NOMO-1 (cell line): ENCODE data around the gene LSM14B.

Source experiments
- DNase-seq, 2 experiments: peaks; one replicate each; lab custom pipeline; 2025; ENCODE audit not compliant: unreplicated experiment in 2 of 2; lab: John Stamatoyannopoulos, UW

LSM14B gene

GRCh38 chr20:62131560-62132320, 9.5 kb downstream of the LSM14B start:
- no peak for DNase-seq

GRCh38 chr20:62132421-62132820, 10.1 kb downstream of the LSM14B start:
- no peak for DNase-seq

- DNase-seq: no peak
These were observed 11.0 kb downstream of the LSM14B start for GRCh38 chr20:62133051-62133845.

GRCh38 chr20:62133864-62134263, 11.6 kb downstream of the LSM14B start:
- no peak for DNase-seq

GRCh38 chr20:62134735-62135231, 12.5 kb downstream of the LSM14B start:
- no peak for DNase-seq

GRCh38 chr20:62135573-62136266, 13.4 kb downstream of the LSM14B start:
- no peak for DNase-seq

GRCh38 chr20:62136283-62137091, 14.2 kb downstream of the LSM14B start:
- peak; percentile 56 to 66 for DNase-seq

GRCh38 chr20:62137092-62137384, 14.8 kb downstream of the LSM14B start:
- no peak for DNase-seq

- DNase-seq: no peak
These were observed 15.4 kb downstream of the LSM14B start for GRCh38 chr20:62137478-62138203.

GRCh38 chr20:62138204-62138543, 15.9 kb downstream of the LSM14B start:
- DNase-seq: no peak

GRCh38 chr20:62138912-62139311, 16.6 kb downstream of the LSM14B start:
- DNase-seq: no peak

- DNase-seq: no peak
These were observed 17.4 kb downstream of the LSM14B start for GRCh38 chr20:62139636-62140035.

- no peak for DNase-seq
These were observed 18.7 kb downstream of the LSM14B start for GRCh38 chr20:62141043-62141396.

- DNase-seq: peak in 1 of 2 experiments; percentile 61
These were observed 19.3 kb downstream of the LSM14B start for GRCh38 chr20:62141397-62142251.

GRCh38 chr20:62142252-62143080, 20.2 kb downstream of the LSM14B start:
- no peak for DNase-seq

- peak; percentile 78 to 93 for DNase-seq
These were observed 21.0 kb downstream of the LSM14B start, which contains the start of the genes PSMA7 and SS18L1 for GRCh38 chr20:62143081-62143956. Gene PSMA7, minus strand, starts transcription at chr20:62143394. Its CDS starts 91 bp downstream, at chr20:62143303. Gene SS18L1, plus strand, starts transcription at chr20:62143769. Its CDS starts 52 bp downstream, at chr20:62143821.
